Cortex of kidney (tissue), 1 donor: ENCODE data around the gene ATP1A4.

Experiments used
- DNase-seq: peaks from one replicate; lab custom pipeline; 2025; lab: John Stamatoyannopoulos, UW

Gene ATP1A4

GRCh38 chr1:160206036-160206389 is 54.6 kb downstream of the ATP1A4 start:
- DNase-seq, result no peak

DNA sequence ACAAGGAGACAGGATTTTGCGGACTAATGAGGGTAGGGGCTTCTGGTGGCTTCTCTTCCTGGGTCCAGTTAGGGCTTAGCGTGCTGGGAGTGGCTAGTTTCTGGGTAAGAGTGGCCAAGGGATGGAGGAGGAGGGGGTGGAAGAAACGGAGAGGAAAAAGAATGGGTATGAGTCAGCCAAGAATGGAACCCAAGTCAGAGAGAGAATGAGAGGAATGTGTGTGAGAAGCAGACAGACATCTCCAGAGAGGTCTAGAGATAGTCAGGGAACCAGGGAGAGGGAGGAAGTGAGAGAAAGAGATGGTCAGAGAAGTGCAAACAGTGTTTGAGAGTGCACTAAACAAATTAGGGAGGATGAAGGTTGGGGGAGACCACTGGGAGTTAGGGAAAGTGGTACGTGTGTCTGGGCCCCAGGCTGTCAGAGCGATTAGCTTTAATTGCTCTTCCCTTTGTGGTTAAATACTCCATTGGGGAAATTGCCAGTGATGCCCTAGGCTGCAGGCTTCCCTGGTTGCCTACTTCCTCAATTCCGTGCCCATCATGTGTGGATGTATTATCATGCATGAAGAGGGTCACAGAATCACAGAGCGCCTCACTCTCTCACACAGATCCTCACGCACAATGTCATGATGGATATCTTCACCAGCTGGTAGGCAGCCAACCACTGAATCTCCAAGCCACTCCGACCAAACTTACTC is 55.2 kb downstream of the ATP1A4 start:
- no peak for DNase-seq

- no peak for DNase-seq
These were observed 55.8 kb downstream of the ATP1A4 start for GRCh38 chr1:160207118-160207650.

DNA sequence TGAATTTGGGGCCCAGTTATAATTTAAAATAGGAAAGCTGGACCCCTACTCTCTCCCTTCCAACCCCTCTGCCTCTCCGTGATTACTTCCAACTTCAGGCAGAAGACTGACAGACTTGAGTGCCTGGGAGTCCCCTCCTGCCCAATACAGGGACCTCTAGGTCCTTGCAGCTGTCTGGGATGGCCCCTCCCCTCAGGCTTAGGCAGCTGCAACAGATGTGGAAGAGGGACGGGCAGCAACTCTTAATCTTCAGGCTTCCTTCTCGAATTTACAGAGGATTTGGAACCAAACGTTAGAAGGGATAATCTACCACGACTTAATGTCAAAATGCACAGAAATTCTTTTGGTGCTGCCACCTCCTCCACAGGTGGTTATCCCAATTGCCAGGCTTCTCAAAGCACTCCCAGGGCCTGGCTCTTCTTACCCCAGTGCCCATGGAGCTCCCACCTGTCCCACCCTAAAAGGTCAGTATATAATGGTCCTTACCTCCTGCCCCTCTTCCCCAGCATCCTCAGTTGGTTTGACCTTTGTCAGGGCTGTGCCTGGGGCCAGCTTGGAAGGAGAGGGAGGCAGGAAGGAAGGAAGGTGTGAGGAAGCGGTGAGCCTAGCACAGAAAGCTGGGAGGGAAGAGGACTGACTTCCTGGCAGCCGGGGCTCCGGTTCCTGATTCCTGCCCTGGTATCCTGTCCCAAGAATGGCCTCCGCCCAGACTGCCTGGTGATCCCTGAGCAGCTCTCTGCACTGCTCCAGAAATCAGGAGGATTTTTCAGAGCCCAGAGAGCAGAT is 56.6 kb downstream of the ATP1A4 start:
- DNase-seq, result no peak

DNA sequence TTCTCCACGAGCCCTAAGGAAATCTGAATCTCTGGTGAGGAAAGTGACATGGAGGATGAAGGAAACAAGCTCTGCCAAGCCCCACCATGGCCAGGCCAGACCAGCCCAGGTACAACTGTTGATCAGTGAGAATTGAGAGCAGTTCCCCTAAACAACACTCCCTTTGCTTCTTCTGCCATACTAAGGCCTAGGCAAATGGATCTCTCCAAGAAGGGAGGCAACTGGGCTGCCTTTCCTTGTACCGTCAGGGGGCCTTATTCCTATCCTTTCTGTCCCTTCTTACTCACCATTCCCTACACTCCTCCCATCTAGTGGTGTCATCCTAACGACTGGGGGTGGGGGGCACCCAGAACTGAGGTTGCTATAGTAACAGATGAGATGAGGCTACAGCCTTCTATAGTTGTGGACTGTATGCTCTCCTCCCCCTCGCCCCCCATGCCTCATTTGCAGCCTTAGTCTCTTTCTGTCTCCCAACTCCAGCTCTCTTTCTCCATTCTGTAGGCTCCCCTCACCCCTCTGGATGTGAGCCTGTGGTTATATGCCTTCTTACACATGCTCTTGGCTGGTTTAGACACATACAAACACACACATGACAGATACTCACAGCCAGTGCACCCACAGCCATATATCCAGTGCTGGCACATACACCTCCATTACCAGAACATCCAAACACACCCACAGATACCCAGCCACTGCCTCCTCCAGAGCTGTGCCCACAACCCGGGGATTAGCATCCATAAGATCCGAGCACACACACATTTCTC is 57.3 kb downstream of the ATP1A4 start:
- no peak for DNase-seq

DNA sequence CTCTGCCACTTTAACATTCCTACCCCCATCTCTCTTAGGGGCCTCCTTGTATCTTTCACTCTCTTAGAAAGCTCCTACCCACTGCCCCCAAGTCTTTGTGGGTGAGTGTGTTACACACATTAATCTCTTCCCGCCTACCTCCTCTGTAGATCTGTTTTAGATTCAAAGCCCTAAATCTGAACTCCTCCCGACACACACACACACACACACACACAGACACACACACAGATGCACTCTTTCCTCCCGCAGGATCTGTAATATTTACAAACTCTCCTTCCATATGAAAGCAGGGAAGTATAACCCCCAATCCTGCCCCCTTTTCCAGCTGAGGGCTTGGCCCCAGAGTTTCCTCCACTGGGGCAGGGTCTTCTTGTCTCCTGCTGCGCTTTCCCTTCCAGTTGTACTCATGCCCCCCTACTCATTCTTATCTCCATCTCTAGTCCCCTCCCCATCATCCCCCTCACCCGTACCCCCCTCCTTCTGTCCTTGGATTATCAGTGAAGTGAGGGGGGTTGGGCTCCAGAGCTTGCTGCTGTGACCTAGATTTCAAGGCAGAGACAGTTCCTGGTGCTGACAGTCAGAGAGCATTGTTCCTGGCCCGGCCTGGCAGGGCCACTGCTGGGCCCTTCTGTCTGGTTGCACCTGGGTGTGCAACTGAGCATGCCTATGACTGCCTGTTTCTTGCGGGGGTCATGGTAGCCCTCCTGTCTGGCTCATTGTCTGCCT is 58.1 kb downstream of the ATP1A4 start:
- no peak for DNase-seq

DNA sequence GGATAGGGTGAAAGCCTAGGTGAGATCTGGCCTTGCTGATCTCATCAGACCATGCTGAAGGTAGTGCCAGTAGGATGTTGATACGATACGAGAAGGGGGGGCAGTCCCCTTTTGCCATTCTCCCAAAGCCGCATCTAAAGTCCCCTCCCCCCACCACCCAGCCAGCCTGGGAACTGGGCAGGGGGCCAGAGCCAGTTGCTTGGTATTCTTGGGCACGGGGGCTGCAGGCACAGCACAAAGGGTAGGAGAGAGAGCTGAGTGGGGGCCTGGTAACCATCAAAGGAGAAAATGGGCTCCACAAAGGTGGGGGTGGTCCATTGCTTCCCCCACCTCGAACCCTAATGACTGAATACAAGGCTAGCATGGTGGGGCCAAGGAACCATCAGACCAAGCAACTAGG is 59.2 kb downstream of the ATP1A4 start:
- no peak for DNase-seq

GRCh38 chr1:160211046-160211790 is 59.8 kb downstream of the ATP1A4 start:
- no peak for DNase-seq

- DNase-seq, result no peak
These were observed 63.2 kb downstream of the ATP1A4 start for GRCh38 chr1:160214481-160215140.

GRCh38 chr1:160216301-160216700 is 64.9 kb downstream of the ATP1A4 start:
- DNase-seq, result no peak

DNA sequence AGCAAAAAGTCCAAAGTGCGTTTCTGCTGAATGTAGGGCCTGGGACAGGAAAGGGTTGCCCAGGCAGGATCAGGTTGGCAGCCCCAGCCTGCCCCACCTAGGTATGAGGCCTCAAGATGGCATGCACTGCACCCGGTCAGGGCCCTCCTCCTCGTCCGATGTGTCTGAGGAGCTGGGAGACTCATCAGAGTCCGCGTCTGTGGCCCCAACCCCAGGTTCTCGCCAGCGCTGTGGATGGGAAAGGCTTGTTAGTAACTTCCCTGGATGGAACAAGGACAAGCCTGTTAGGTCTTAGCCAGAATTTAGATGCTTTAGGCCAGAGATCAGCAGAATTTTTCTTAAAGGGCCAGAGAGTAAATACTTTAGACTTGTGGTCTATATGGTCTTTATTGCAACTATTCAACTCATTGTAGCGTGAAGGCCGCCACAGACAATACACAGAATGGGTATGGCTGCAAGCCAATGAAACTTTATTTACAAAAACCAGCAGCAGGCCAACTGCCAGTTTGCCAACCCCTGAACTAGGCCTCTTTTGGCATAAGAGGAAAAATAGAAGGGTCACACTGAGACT is 66.2 kb downstream of the ATP1A4 start:
- no peak for DNase-seq

DNA sequence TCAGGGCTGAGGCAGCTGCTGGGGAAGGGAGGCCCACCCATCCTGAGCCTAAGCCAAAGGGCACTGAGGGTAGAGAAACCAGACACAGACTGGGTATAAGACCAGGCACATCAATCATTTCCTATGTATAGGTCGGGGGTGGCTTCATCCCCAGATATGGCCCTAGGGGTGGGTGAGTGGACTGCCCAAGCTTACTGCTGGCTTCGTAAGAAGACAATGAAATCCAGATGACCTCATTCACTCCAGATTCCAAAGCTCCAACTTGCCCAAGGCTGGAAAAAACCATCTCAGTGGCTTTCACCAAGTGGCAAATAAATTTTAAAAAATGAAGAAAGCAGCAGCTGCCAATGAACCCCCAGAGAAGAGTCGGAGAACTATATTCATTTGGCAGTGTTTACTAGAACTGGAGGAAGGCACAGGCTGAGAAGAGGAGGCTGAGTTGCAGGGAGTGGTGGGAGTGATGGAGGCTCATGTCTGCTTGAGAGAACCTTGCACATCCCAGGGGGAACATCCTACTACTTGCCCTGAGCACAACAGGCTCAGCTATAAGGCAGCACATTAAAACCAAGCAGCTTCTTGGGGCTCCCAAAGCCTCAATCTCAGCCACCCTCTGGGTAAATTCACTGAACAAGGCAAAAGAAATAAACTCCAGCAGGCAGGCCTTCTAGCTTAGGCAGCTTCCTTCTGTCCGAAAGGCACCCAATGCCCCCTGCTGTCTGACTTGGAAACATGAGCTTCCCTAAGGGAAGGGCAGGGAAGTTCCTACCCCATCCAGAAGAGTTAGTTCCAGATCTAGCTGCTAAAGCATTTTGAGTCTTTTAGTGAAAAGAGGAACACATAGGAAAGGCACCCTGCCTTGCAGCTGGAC is 67.9 kb downstream of the ATP1A4 start:
- no peak for DNase-seq

GRCh38 chr1:160220301-160220700 is 68.9 kb downstream of the ATP1A4 start:
- no peak for DNase-seq

- no peak for DNase-seq
These were observed 69.7 kb downstream of the ATP1A4 start for GRCh38 chr1:160221089-160221488.

GRCh38 chr1:160222546-160222945 is 71.1 kb downstream of the ATP1A4 start:
- no peak for DNase-seq

- DNase-seq, result no peak
These were observed 73.2 kb downstream of the ATP1A4 start for GRCh38 chr1:160224606-160225005.

DNA sequence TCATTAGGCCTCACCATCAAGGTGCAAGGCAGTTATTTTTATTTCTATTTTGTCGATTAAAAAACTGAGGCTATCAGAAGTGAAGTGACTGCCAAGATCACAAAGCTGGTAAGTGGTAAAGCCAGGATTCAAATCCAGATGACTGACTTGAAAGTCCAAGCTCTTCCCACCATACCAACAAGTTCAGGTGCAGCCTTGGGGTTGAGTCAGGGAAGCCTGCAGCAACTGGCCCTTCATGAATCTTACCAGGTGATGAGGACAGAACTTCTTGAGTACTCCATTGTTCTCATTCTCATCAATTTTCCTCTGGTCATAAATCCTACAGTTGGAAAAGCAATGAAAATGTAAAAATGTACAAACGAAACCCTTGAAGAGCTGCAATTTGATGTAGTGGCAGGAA is 73.9 kb downstream of the ATP1A4 start:
- DNase-seq, result no peak

- DNase-seq, result no peak
These were observed 75.2 kb downstream of the ATP1A4 start for GRCh38 chr1:160226623-160227022.

DNA sequence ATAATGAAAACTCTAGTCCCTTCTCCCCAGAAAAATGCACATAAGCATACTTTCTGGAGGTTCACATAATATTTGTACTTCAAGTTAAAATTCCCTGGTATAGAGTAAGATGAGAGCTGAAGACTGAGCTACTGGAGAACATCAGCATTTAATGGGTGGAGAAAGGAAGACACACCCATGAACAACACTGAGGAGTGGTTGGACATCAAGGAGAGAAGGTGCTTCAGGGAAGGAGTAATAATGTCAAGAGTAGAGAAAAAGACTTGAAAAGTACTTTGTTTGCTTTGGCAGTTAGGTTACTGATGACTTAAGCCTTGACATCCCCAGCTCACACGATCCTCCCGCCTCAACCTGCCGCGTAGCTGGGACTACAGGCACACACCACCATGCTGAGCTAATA is 75.6 kb downstream of the ATP1A4 start:
- DNase-seq, result no peak
